GM23338 (cell line): ENCODE measurements around the gene FBN2. TPM values are rescaled to one million over a fixed set of nuclear protein-coding genes. Genes with fewer than 3 reads are reported as not detected.
A peak's percentile ranks its signal among the peaks of the same experiment; 100 is the strongest.

Experiments used
- ATAC-seq: fragments of 200-7000 bp; cut with Tn5 transposase; 3 replicates; pipeline ENCODE4 v1.9.1; 2020
- DNase-seq: peaks from one replicate; pipeline ENCODE4 v3.0.0-alpha.2; 2015; ENCODE audit warnings: low spot score
- H2AFZ ChIP-seq: fragments of 200-600 bp; sonication (generic); 2 replicates; pipeline ENCODE4 v1.8.0; 2016; ENCODE audit warnings: antibody characterized with exemption, mild to moderate bottlenecking, moderate library complexity
- H3F3A ChIP-seq: fragments of 200-600 bp; sonication (generic); replicated peaks from 2 replicates; pipeline ENCODE4 v1.8.0; 2017; ENCODE audit warnings: antibody characterized with exemption, mixed run types, low read depth
- H3K27ac ChIP-seq: fragments of 200-600 bp; sonication (generic); 2 replicates; pipeline ENCODE4 v1.6.1; 2016; ENCODE audit warnings: low read depth
- H3K27me3 ChIP-seq: fragments of 200-600 bp; sonication (generic); 2 replicates; pipeline ENCODE4 v1.8.0; 2016; ENCODE audit warnings: mild to moderate bottlenecking, mixed run types, moderate library complexity; ENCODE audit not compliant: insufficient read depth
- H3K36me3 ChIP-seq: fragments of 200-600 bp; sonication (generic); 2 replicates; pipeline ENCODE4 v1.8.0; 2016; ENCODE audit warnings: mild to moderate bottlenecking; ENCODE audit not compliant: insufficient read depth
- H3K4me1 ChIP-seq: fragments of 200-600 bp; sonication (generic); 2 replicates; pipeline ENCODE4 v1.8.0; 2016; ENCODE audit warnings: mild to moderate bottlenecking, moderate library complexity; ENCODE audit not compliant: insufficient read depth
- H3K4me2 ChIP-seq: fragments of 200-600 bp; sonication (generic); 2 replicates; pipeline ENCODE4 v1.7.1; 2017; ENCODE audit warnings: mixed run types
- H3K4me3 ChIP-seq: fragments of 200-600 bp; sonication (generic); 2 replicates; pipeline ENCODE4 v1.6.1; 2016; ENCODE audit warnings: mixed run types
- H3K79me2 ChIP-seq: fragments of 200-600 bp; sonication (generic); replicated peaks from 2 replicates; pipeline ENCODE4 v1.8.0; 2017; ENCODE audit warnings: mild to moderate bottlenecking; ENCODE audit not compliant: insufficient read depth
- H3K9me2 ChIP-seq: fragments of 200-600 bp; sonication (generic); 2 replicates; pipeline ENCODE4 v1.8.0; 2017; ENCODE audit not compliant: insufficient read depth
- H4K20me1 ChIP-seq: fragments of 200-600 bp; sonication (generic); replicated peaks from 2 replicates; pipeline ENCODE4 v1.8.0; 2017; ENCODE audit warnings: mild to moderate bottlenecking; ENCODE audit not compliant: insufficient read depth
- H3K27ac Mint-ChIP-seq: 2 replicates; pipeline ENCODE4 v1.8.0; 2020; ENCODE audit warnings: inconsistent platforms, mild to moderate bottlenecking, moderate library complexity, mixed read lengths
- H3K27me3 Mint-ChIP-seq: 3 replicates; pipeline ENCODE4 v1.8.0; 2022; ENCODE audit warnings: low read depth, mild to moderate bottlenecking, moderate library complexity, mixed read lengths, inconsistent platforms; ENCODE audit not compliant: insufficient read depth, poor library complexity
- H3K36me3 Mint-ChIP-seq: 3 replicates; pipeline ENCODE4 v1.8.0; 2021; ENCODE audit warnings: low read depth, mild to moderate bottlenecking, inconsistent platforms, moderate library complexity, mixed read lengths
- H3K4me1 Mint-ChIP-seq: 3 replicates; pipeline ENCODE4 v1.8.0; 2020; ENCODE audit warnings: mild to moderate bottlenecking, inconsistent platforms, mixed read lengths
- H3K4me3 Mint-ChIP-seq: 3 replicates; pipeline ENCODE4 v1.8.0; 2021; ENCODE audit warnings: moderate library complexity, mild to moderate bottlenecking, inconsistent platforms, mixed read lengths
- H3K9me3 Mint-ChIP-seq: 3 replicates; pipeline ENCODE4 v1.8.0; 2020; ENCODE audit warnings: moderate library complexity, mild to moderate bottlenecking, inconsistent platforms, mixed read lengths
- CREB1 ChIP-seq: fragments of 250-450 bp; sonication (Bioruptor Pico); IDR thresholded peaks from 2 replicates; pipeline ENCODE4 v1.5.0; 2020; ENCODE audit warnings: low read depth, mild to moderate bottlenecking, moderate library complexity
- CTCF ChIP-seq, 2 experiments: fragments of 200-600 bp in 1 of 2; sonication (generic) in 1 of 2; conservative IDR thresholded peaks; 2 replicates each; pipeline versions ENCODE4 v1.5.1 to v1.6.1; 2016 to 2017; ENCODE audit warnings: antibody characterized with exemption in 2 of 2, low read depth in 2 of 2, mild to moderate bottlenecking in 2 of 2, moderate library complexity in 1 of 2
- ETS1 ChIP-seq: IDR thresholded peaks from 2 replicates; pipeline ENCODE4 v1.6.1; 2016; ENCODE audit warnings: antibody characterized with exemption
- EZH2 ChIP-seq: fragments of 200-600 bp; sonication (generic); IDR thresholded peaks from one replicate; pipeline ENCODE4 v1.8.0; 2017; ENCODE audit warnings: antibody characterized with exemption, mild to moderate bottlenecking, low read depth; ENCODE audit not compliant: unreplicated experiment
- EZH2phosphoT487 ChIP-seq: fragments of 200-600 bp; sonication (generic); IDR thresholded peaks from one replicate; pipeline ENCODE4 v1.8.1; 2018; ENCODE audit warnings: antibody characterized with exemption; ENCODE audit not compliant: unreplicated experiment
- JUNB ChIP-seq: IDR thresholded peaks from one replicate; pipeline ENCODE4 v1.6.1; 2016; ENCODE audit warnings: antibody characterized with exemption; ENCODE audit not compliant: unreplicated experiment
- NANOG ChIP-seq: IDR thresholded peaks from 2 replicates; pipeline ENCODE4 v1.6.1; 2016; ENCODE audit warnings: antibody characterized with exemption, borderline replicate concordance
- POLR2AphosphoS5 ChIP-seq: IDR thresholded peaks from 2 replicates; pipeline ENCODE4 v1.6.1; 2016; ENCODE audit warnings: antibody characterized with exemption, low read depth
- REST ChIP-seq: IDR thresholded peaks from one replicate; pipeline ENCODE4 v1.6.1; 2018; ENCODE audit warnings: antibody characterized with exemption; ENCODE audit not compliant: unreplicated experiment
- STAT1 ChIP-seq: IDR thresholded peaks from one replicate; pipeline ENCODE4 v1.6.1; 2016; ENCODE audit warnings: antibody characterized with exemption; ENCODE audit not compliant: unreplicated experiment
- ZNF114 ChIP-seq: fragments of 250-450 bp; sonication (Bioruptor Pico); IDR thresholded peaks from 2 replicates; pipeline ENCODE4 v1.5.0; 2020; ENCODE audit warnings: mild to moderate bottlenecking, moderate library complexity
- ZNF331 ChIP-seq: fragments of 250-450 bp; sonication (Bioruptor Pico); IDR thresholded peaks from 2 replicates; pipeline ENCODE4 v1.5.0; 2020; ENCODE audit warnings: low read depth, mild to moderate bottlenecking, moderate library complexity
- ZNF462 ChIP-seq: fragments of 250-450 bp; sonication (Bioruptor Pico); IDR thresholded peaks from 2 replicates; pipeline ENCODE4 v1.5.0; 2020; ENCODE audit warnings: mild to moderate bottlenecking, moderate library complexity
- polyA plus RNA-seq: library from polyadenylated mRNA; unstranded; fragments of >200 nt; fragmentation: Nextera tagmentation; extraction: Ambion mirVana; gene quantifications from 2 replicates; pipeline ENCODE4 v1.2.1, GENCODE V29; 2016
- total RNA-seq: library from RNA; depleted of rRNA; stranded (reverse); fragments of >200 nt; shearing (Covaris generic); gene quantifications from 2 replicates; pipeline ENCODE4 v1.2.3, GENCODE V29; 2014

FBN2 gene
- total and polyA plus RNA-seq, 2 experiments from 2014 or later, result 2.6 to 13.6 TPM

- no peak for ATAC-seq
- Histone ChIP-seq H3K36me3 (no peaks in the 10 kb centered on the region), H2AFZ (no peak overlapping the region), H4K20me1 (no peaks in the 10 kb centered on the region), H3K9me2 (0 out of 2 replicates have a peak, but pooled peaks cover 4% of the 10 kb centered on the region), H3K4me2 (no peak overlapping the region), H3K4me3 (no peak overlapping the region), H3K79me2 (no peaks in the 10 kb centered on the region), H3F3A (no peaks in the 10 kb centered on the region), H3K4me1 (peaks cover 31% of the 10 kb centered on the region), H3K27ac (no peak overlapping the region), H3K27me3 (no peaks in the 10 kb centered on the region)
- no peak overlapping the region for H3K4me3 Mint-ChIP-seq
- peaks cover 2% of the 10 kb centered on the region for H3K27me3 Mint-ChIP-seq
- H3K9me3 Mint-ChIP-seq, result no peaks in the 10 kb centered on the region
- peaks cover 4% of the 10 kb centered on the region; the same call in 2 of the 3 replicates for H3K36me3 Mint-ChIP-seq
- TF ChIP-seq ZNF114 (CRISPR knock-in tag) (no peak), CTCF (conservative IDR thresholded peaks at IDR 0.05; ENCODE audit: low read depth in 2 of 2) (no peak), EZH2phosphoT487 (no peak), EZH2 (no peak), REST (no peak), JUNB (no peak), STAT1 (no peak), NANOG (no peak), ETS1 (no peak), ZNF331 (CRISPR knock-in tag) (no peak), POLR2AphosphoS5 (no peak), CREB1 (CRISPR knock-in tag) (no peak), ZNF462 (CRISPR knock-in tag) (no peak)
- peaks cover 30% of the 10 kb centered on the region; the same call in 2 of the 3 replicates for H3K4me1 Mint-ChIP-seq
- no peak for DNase-seq
- peak overlapping the region; percentile 79 for H3K27ac Mint-ChIP-seq
Observed at GRCh38 chr5:128405159-128405558, 132.9 kb downstream of the FBN2 start.
